GM18868 (cell line): ENCODE results near the gene DCAF10.
A peak's percentile ranks its signal among the peaks of the same experiment; 100 is the strongest.
"Not testable (repeated sequence)": the region's sequence is repeated elsewhere in the genome, so short reads cannot be mapped to it uniquely, and the experiment has no call there.

Source experiments
- ATAC-seq: cut with Tn5 transposase; IDR thresholded peaks from one replicate; pipeline ENCODE4 v1.9.1; 2021; ENCODE audit warnings: mild to moderate bottlenecking, moderate library complexity; ENCODE audit not compliant: unreplicated experiment

Gene DCAF10

DNA sequence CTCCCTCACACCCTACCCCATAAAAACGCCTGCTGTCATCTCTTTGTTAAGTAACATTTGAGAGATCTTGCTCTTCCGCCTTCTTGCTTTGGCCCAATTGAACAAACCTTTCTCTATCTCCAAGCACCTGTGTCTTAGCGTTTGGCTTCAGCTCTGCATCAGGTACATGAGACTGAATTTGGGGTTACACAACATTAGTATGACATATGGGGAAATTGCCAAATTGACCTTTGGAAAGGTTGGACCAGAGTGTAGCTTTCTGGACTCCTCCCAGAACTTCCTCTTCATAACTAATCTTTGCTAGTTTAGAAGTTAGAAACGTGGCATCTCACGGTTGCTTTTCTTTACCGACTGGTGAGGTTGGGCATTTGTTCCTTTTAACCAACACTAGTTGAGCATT lies 12.3 kb upstream of the DCAF10 start:
- no peak for ATAC-seq

DNA sequence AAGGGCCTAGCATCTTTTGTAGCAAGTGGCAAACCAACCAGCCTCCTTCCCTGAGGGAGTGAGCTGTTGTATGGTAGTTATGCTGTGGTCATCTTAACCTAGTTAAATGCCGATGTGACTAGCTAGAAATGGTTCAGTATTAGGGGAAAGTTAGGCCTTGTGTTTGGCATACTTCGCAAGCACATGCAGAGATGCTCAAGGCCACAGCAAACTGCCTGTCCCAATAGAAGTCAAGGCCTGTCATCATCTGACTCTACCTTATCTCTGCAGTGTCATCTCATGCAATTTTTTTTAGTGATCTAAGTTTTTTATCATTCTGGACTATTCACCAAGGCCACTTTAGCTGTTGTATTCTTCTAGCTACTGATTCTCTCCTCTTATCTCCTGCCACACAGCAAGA lies 10.5 kb upstream of the DCAF10 start:
- ATAC-seq: no peak

GRCh38 chr9:37792122-37792521 lies 8.5 kb upstream of the DCAF10 start:
- no peak for ATAC-seq

DNA sequence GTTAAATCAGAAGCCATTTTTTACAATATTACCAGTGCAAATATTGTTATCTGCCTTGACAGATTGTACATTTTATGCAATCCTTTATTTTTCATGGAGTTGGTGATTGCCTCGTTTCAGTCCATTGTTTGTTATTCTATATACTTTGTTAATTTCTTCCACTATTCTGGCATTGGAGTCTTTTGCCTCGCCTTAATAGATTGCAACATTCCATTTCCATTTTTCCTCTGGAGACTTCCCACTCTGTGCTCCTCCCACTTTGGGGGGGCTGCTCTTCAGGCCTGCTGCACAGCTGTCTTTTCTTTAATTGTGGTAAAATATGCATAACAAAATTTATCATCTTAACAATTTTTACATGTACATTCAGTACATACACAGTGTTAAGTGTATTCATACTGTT lies 4.4 kb upstream of the DCAF10 start:
- no peak for ATAC-seq

- ATAC-seq: no peak
These were observed 1.9 kb upstream of the DCAF10 start for GRCh38 chr9:37798677-37799076.

- peak; percentile 48 for ATAC-seq
These were observed 772 bp downstream of the DCAF10 start for GRCh38 chr9:37801287-37801850.

GRCh38 chr9:37801959-37802711 lies 1.5 kb downstream of the DCAF10 start:
- no peak for ATAC-seq

DNA sequence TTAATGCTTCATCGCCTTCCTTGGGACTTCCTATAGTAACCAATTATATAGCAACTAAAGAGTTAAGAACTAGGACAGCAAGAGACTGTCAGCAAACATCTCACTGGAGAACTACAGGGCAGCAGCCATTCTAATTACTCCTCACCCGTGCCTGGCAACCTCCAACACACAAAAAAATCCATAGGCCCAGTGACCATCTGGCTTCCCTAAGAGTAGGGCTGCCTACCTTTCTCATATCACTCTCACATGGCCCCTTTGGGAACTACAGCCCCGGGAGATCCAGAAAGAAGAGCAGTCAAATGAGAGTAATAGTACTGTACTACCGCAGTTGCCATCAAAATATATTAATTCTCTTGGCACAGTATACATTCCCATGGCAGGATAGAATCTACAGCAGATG lies 5.7 kb downstream of the DCAF10 start:
- no peak for ATAC-seq

GRCh38 chr9:37809676-37810075 lies 9.1 kb downstream of the DCAF10 start:
- ATAC-seq: not testable (repeated sequence)

DNA sequence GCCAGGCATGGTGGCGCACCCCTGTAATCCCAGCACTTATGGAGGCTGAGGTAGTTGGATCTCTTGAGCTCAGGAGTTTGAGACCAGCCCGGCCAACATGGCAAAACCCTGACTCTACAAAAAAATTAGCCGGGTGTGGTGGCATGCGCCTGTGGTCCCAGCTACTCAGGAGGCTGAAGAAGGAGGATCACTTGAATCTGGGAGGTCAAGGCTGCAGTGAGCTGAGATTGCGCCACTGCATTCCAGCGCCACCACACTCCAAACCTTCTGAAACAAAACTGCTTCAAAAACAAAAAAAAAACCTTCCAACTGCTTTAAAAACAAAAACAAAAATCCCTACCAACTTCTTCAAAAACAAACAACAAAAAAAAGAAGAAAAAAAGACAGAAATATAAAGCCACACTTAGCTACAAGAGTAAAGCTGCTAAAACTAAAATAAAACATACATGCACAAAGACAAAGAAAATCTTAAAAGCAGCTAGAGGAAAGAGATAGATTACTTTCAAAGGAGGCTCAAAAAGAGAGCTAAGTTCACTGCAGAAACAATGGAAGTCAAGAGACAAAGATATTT lies 11.4 kb downstream of the DCAF10 start:
- ATAC-seq: no peak

DNA sequence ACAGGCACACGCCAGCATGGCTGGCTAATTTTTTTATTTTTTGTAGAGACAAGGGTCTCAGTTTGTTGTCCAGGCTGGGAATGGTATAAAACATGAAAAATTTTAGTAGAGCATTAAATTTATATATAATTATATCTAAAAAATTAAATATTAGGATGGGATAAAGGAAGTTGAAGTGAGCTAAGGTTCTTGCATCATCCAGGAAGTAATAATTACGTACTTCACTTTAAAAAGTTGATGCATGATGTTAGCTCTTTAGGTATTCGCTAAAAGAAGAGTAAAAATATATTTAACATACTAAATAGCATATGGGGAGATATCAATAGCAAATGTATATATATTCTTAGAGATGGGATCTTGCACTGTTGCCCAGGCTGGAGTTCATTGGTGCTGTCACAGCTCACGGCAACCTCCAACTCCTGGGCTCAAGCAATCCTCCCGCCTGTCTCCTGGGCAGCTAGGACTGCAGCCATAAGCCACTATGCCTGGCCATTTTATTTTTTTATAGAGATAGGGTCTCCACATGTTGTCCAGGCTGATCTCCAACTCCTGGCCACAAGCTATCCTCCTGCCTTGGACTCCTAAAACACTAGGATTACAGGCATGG lies 12.3 kb downstream of the DCAF10 start:
- no peak for ATAC-seq

GRCh38 chr9:37818849-37819248 lies 18.3 kb downstream of the DCAF10 start:
- no peak for ATAC-seq

DNA sequence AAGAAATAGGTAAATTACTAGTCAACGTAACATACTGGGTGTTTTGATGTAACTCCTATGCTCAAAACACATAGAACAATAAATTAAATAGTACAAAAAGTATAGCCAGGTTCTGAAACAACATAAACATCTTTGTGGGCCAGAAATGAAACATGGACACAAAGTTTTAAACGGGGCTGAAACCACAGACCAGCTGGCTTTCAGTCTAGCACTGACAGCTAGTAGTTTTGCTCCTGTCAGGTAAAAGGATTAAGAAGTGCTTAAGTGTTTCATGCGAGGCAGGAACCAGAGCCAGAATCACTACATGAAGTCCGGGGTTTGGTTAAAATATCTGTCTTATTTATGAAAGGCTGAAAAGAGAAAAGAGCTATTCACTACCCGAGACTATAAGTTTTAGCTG lies 19.5 kb downstream of the DCAF10 start:
- ATAC-seq: peak; percentile 57

DNA sequence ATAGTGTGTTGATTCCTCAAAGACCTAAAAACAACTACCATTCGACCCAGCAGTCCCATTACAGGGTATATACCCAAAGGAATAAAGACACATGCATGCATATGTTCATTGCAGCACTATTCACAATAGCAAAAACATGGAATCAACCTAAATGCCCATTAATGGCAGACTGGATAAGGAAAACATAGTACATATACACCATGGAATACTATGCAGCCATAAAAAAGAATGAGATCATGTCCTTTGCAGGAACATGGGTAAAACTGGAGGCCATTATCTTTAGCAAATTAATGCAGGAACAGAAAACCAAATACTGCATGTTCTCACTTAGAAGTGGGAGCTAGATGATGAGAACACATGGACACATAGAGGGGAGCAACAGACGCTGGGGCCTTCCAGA lies 24.6 kb downstream of the DCAF10 start:
- not testable (repeated sequence) for ATAC-seq

DNA sequence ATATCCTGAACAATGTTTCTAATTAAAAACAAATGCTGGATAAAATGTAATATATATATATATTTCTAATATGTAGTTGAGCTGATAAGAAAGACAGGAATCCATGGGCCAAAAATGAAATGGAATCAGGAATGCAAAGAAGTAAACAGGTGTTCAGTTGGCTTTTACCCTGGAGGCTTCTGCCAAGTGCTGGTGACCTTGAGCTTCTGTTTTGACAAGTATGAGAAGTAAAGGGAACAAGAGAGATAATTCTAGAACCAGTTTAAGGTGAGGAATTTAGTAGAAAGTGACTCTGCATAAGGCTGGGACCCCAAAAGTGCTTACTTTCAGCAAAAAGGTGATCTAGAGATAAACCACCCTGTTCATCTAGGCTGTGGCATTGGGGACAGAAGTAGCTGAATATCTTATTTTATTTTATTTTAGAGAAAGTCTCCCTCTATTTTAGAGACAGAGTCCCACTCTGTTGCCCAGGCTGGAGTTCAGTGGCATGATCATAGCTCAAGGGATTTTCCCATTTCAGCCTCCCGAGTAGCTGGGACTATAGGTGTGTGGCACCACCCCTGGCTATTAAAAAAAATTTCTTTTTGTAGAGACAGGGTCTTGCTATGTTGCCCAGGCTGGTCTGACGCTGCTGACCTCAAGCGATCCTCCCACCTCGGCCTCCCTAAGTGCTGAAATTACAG lies 27.0 kb downstream of the DCAF10 start:
- no peak for ATAC-seq

DNA sequence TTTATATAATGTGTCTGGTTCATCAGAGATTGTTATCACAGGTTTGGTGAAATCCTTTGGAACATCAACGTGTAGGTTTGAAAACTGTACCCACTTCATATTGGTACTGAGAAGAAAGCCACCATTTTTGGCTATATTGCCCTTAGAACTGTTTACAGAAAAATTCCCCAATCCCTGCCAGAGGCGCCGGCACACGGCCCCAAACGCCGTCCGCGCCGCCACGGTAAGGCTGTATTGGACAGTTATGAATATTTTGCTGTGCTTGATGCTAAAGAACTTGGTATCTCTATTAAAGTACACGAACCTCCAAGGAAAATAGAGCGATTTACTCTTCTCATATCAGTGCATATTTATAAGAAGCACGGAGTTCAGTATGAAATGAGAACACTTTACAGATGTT lies 35.2 kb downstream of the DCAF10 start:
- no peak for ATAC-seq

- ATAC-seq: peak; percentile 81
These were observed 35.8 kb downstream of the DCAF10 start for GRCh38 chr9:37836386-37836785.

GRCh38 chr9:37839496-37840461 lies 39.2 kb downstream of the DCAF10 start:
- no peak for ATAC-seq

GRCh38 chr9:37840560-37841194 lies 40.1 kb downstream of the DCAF10 start:
- no peak for ATAC-seq

GRCh38 chr9:37852222-37852621 lies 51.6 kb downstream of the DCAF10 start:
- no peak for ATAC-seq
